Suppressor macrophage treated with lipopolysaccharide for 4 hours (primary cell): ENCODE results near the gene CADM3.

Source experiments
- DNase-seq: peaks from one replicate; pipeline ENCODE4 v3.0.0-alpha.2; 2020

CADM3 gene

GRCh38 chr1:159171254-159171687 is at the start of gene CADM3:
CADM3 (plus strand) TSS chr1:159171615; CDS start chr1:159171766, 151 bp downstream.
- DNase-seq = no peak

- no peak for DNase-seq
These were observed 49.3 kb upstream of the CADM3 start for GRCh38 chr1:159122005-159122621.

GRCh38 chr1:159123587-159123986 is 47.8 kb upstream of the CADM3 start:
- no peak for DNase-seq

- DNase-seq = peak; percentile 83
These were observed 39.0 kb upstream of the CADM3 start for GRCh38 chr1:159132271-159132881.

GRCh38 chr1:159140474-159140873 is 30.9 kb upstream of the CADM3 start:
- DNase-seq = no peak

- no peak for DNase-seq
These were observed 29.6 kb upstream of the CADM3 start for GRCh38 chr1:159141584-159142390.

GRCh38 chr1:159142391-159142663 is 29.1 kb upstream of the CADM3 start:
- DNase-seq = no peak

GRCh38 chr1:159142726-159143510 is 28.5 kb upstream of the CADM3 start:
- DNase-seq = no peak

- no peak for DNase-seq
These were observed 26.8 kb upstream of the CADM3 start for GRCh38 chr1:159144571-159144970.

- DNase-seq = no peak
These were observed 24.4 kb upstream of the CADM3 start for GRCh38 chr1:159146980-159147379.

- DNase-seq = peak; percentile 45
These were observed 19.4 kb upstream of the CADM3 start for GRCh38 chr1:159152031-159152430.

- DNase-seq = peak; percentile 87
These were observed 10.3 kb upstream of the CADM3 start for GRCh38 chr1:159161001-159161718.

- DNase-seq = no peak
These were observed 9.7 kb upstream of the CADM3 start for GRCh38 chr1:159161719-159162026.

GRCh38 chr1:159162516-159163265 is 8.7 kb upstream of the CADM3 start:
- peak; percentile 47 for DNase-seq

- no peak for DNase-seq
These were observed 7.7 kb upstream of the CADM3 start for GRCh38 chr1:159163614-159164228.

- no peak for DNase-seq
These were observed 3.4 kb upstream of the CADM3 start for GRCh38 chr1:159168043-159168442.

- DNase-seq = no peak
These were observed 776 bp upstream of the CADM3 start for GRCh38 chr1:159170639-159171038.

- DNase-seq = no peak
These were observed 480 bp downstream of the CADM3 start for GRCh38 chr1:159171688-159172501.

GRCh38 chr1:159172614-159173291 is 1.3 kb downstream of the CADM3 start:
- DNase-seq = no peak

GRCh38 chr1:159173320-159173719 is 1.9 kb downstream of the CADM3 start:
- DNase-seq = no peak
